ENCODE measurements around the gene ALDH1L1.

ALDH1L1 gene

GRCh38 chr3:126211569-126211968, 31.2 kb upstream of the ALDH1L1 start:
- WGBS (ENCODE audit: insufficient coverage), result 81% methylated on average over 3 of the region's 7 CpGs
- no peak overlapping the region for H3K27ac ChIP-seq (ENCODE audit: insufficient read depth in 1 of 2, low read depth in 1 of 2, low read length in 2 of 2, poor library complexity in 1 of 2, severe bottlenecking in 2 of 2)
- peaks cover 10 to 66% (median 27%) of the 10 kb centered on the region in 5 experiments for H3K27me3 ChIP-seq (replicated peaks in 2 of 5; ENCODE audit: control insufficient read depth in 4 of 5, insufficient read depth in 5 of 5, low read length in 4 of 5)
- ChIA-PET CTCF (interaction anchor here (1.4 kb wide), 1 partner anchor 14 kb away, joined by 3 read pairs; no protein-coding TSS in a partner anchor), POLR2A (no interaction called here)
- H3K4me3 ChIP-seq (ENCODE audit: control insufficient read depth in 1 of 7, extremely low read depth in 1 of 7, insufficient read depth in 4 of 7, low read depth in 2 of 7, low read length in 6 of 7), result no peak overlapping the region
- no peak for DNase-seq
- H3K9me3 ChIP-seq (ENCODE audit: control extremely low read depth in 1 of 5, control insufficient read depth in 4 of 5, insufficient read depth in 2 of 5, low read depth in 1 of 5, low read length in 4 of 5), result peaks cover 0 to 3% (median 0%) of the 10 kb centered on the region in 5 experiments
- H3K4me1 ChIP-seq (ENCODE audit: control extremely low read depth in 1 of 4, control insufficient read depth in 4 of 4, insufficient read depth in 4 of 4, low read length in 3 of 4), result peaks cover 0 to 18% (median 10%) of the 10 kb centered on the region in 4 experiments
- no peaks in the 10 kb centered on the region for H3K36me3 ChIP-seq (ENCODE audit: control insufficient read depth in 4 of 4, insufficient read depth in 4 of 4, low read length in 3 of 4)

DNA sequence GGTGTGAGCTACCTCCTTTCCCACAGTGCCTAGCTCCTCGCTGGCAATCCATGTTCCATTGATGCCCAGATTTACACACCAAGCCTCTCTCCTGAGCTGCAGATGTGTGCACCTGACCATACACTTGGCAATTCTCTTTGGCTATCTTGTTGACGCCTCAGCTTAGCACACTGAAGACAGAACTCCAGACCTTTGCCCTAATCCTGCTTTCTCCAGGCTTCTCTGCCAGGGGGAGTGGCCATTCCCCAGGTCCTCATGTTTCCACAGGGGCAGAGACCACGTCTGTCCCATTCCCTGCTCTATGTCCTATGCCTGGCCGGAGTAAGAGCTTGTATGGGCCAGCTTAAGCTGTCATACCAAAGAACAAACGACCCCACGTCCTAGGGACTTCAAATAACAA, 30.2 kb upstream of the ALDH1L1 start:
- no peak for DNase-seq
- H3K4me3 ChIP-seq (ENCODE audit: control insufficient read depth in 1 of 7, extremely low read depth in 1 of 7, insufficient read depth in 4 of 7, low read depth in 2 of 7, low read length in 6 of 7), result no peak overlapping the region
- CTCF ChIA-PET, result interaction anchor here (1.2 to 4.2 kb wide), 2 partner anchors 12 to 16 kb away, joined by 3 to 20 read pairs; no protein-coding TSS in a partner anchor
- H3K36me3 ChIP-seq (ENCODE audit: control insufficient read depth in 4 of 4, insufficient read depth in 4 of 4, low read length in 3 of 4), result no peaks in the 10 kb centered on the region
- peaks cover 9 to 61% (median 23%) of the 10 kb centered on the region in 5 experiments for H3K27me3 ChIP-seq (replicated peaks in 2 of 5; ENCODE audit: control insufficient read depth in 4 of 5, insufficient read depth in 5 of 5, low read length in 4 of 5)
- H3K9me3 ChIP-seq (ENCODE audit: control extremely low read depth in 1 of 5, control insufficient read depth in 4 of 5, insufficient read depth in 2 of 5, low read depth in 1 of 5, low read length in 4 of 5), result peaks cover 0 to 3% (median 0%) of the 10 kb centered on the region in 5 experiments
- peaks cover 0 to 18% (median 10%) of the 10 kb centered on the region in 4 experiments for H3K4me1 ChIP-seq (ENCODE audit: control extremely low read depth in 1 of 4, control insufficient read depth in 4 of 4, insufficient read depth in 4 of 4, low read length in 3 of 4)
- H3K27ac ChIP-seq (ENCODE audit: insufficient read depth in 1 of 2, low read depth in 1 of 2, low read length in 2 of 2, poor library complexity in 1 of 2, severe bottlenecking in 2 of 2), result no peak overlapping the region
- WGBS (ENCODE audit: insufficient coverage), result 99% methylated on average over 5 of the region's 6 CpGs
- POLR2A ChIA-PET, result no interaction called here

DNA sequence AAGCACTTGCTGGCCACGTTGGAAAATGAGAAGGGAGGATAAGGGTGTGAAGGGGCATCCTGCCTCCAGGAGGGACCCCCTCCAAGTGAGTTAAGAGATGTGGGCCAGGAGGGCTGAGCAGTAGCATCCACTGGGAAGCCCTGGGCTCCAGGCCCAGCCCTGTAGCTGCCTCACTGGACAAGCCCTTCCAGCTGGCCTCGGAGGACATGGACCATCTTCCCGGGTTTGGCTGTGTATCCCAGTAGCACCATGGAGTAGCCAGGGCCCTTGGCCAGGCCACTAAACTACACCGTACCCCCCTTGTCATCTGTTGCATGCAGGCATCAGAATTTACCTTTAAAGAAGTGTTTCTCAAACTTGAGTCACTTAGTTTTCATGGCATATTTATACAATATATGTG, 29.4 kb upstream of the ALDH1L1 start:
- ChIA-PET CTCF (interaction anchor here (4.2 kb wide), 1 partner anchor 11 kb away, joined by 20 read pairs; no protein-coding TSS in a partner anchor), POLR2A (no interaction called here)
- 88% methylated on average over 4 of the region's 4 CpGs for WGBS (ENCODE audit: insufficient coverage)
- Histone ChIP-seq H3K4me3 (ENCODE audit: control insufficient read depth in 1 of 7, extremely low read depth in 1 of 7, insufficient read depth in 4 of 7, low read depth in 2 of 7, low read length in 6 of 7) (no peak overlapping the region), H3K9me3 (ENCODE audit: control extremely low read depth in 1 of 5, control insufficient read depth in 4 of 5, insufficient read depth in 2 of 5, low read depth in 1 of 5, low read length in 4 of 5) (peaks cover 0 to 3% (median 0%) of the 10 kb centered on the region in 5 experiments), H3K27ac (ENCODE audit: insufficient read depth in 1 of 2, low read depth in 1 of 2, low read length in 2 of 2, poor library complexity in 1 of 2, severe bottlenecking in 2 of 2) (no peak overlapping the region), H3K27me3 (replicated peaks in 2 of 5; ENCODE audit: control insufficient read depth in 4 of 5, insufficient read depth in 5 of 5, low read length in 4 of 5) (peaks cover 6 to 55% (median 22%) of the 10 kb centered on the region in 5 experiments), H3K36me3 (ENCODE audit: control insufficient read depth in 4 of 4, insufficient read depth in 4 of 4, low read length in 3 of 4) (no peaks in the 10 kb centered on the region), H3K4me1 (ENCODE audit: control extremely low read depth in 1 of 4, control insufficient read depth in 4 of 4, insufficient read depth in 4 of 4, low read length in 3 of 4) (peaks cover 0 to 18% (median 10%) of the 10 kb centered on the region in 4 experiments)
- no peak for DNase-seq

DNA sequence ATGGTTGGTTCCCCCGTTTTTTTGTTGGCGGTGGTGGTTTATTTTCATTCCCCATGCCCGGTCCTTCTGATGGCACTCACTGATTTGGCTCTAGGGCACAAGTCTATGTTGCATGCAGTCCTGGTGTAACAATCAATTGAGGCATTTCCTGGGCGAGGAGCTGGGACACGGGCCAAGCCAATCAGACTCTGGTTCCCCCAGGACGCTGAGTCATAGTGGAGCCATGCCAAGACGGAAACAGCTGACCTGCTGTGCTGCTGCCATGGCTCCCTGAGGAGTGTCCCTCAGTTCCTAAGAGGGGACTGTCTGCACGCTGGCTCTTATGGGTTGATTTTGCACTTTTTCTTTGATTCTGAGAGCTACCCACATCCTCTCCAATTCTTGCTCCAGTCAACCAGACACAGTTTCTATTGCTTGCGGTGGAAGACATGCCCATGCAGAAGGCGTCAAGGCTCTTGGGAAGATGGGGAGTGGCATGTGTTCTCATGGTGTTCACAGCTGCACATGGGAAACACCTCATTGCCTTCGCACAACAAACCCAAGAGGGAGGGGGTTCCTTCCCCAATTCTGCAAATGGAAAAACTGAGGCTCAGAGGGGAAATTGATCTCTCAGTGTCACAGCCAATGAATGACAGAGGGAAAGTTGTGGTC, 28.3 kb upstream of the ALDH1L1 start:
- 68% methylated on average over 9 of the region's 11 CpGs for WGBS (ENCODE audit: insufficient coverage)
- no peaks in the 10 kb centered on the region for H3K9me3 ChIP-seq (ENCODE audit: control extremely low read depth in 1 of 5, control insufficient read depth in 4 of 5, insufficient read depth in 2 of 5, low read depth in 1 of 5, low read length in 4 of 5)
- DNase-seq, result peak in 2 of 3 donors; percentile 3 to 20
- H3K36me3 ChIP-seq (ENCODE audit: control insufficient read depth in 4 of 4, insufficient read depth in 4 of 4, low read length in 3 of 4), result no peaks in the 10 kb centered on the region
- no peak overlapping the region for H3K27ac ChIP-seq (ENCODE audit: insufficient read depth in 1 of 2, low read depth in 1 of 2, low read length in 2 of 2, poor library complexity in 1 of 2, severe bottlenecking in 2 of 2)
- no peak overlapping the region for H3K4me3 ChIP-seq (ENCODE audit: control insufficient read depth in 1 of 7, extremely low read depth in 1 of 7, insufficient read depth in 4 of 7, low read depth in 2 of 7, low read length in 6 of 7)
- H3K27me3 ChIP-seq (replicated peaks in 2 of 5; ENCODE audit: control insufficient read depth in 4 of 5, insufficient read depth in 5 of 5, low read length in 4 of 5), result peaks cover 2 to 45% (median 15%) of the 10 kb centered on the region in 5 experiments
- POLR2A ChIA-PET, result no interaction called here
- CTCF ChIA-PET, result interaction anchor here (4.2 kb wide), 1 partner anchor 10 kb away, joined by 20 read pairs; no protein-coding TSS in a partner anchor
- H3K4me1 ChIP-seq (ENCODE audit: control extremely low read depth in 1 of 4, control insufficient read depth in 4 of 4, insufficient read depth in 4 of 4, low read length in 3 of 4), result peaks cover 0 to 15% (median 8%) of the 10 kb centered on the region in 4 experiments

DNA sequence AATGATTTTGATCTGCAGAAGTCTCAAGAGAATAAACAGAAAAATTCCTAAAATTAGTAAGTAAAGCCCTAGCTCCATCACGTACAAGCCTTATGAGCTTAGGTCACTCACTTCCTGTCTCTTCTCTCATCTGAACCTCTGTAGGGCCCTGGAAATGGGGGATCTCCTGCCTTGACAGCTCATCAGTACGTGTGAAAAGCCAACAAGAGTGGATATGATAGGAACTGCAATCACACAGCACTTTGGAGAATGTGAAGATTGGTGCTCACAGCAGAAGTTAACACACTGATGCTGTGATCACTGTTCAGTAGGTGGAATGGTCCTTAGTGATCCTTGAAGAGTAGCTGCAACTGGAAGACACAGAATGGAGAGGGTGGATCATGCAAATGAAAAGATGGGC, 27.8 kb upstream of the ALDH1L1 start:
- ChIA-PET CTCF (interaction anchor here (4.2 kb wide), 1 partner anchor 10 kb away, joined by 20 read pairs; no protein-coding TSS in a partner anchor), POLR2A (interaction anchor here (0.8 kb wide), 1 partner anchor 182 kb away, joined by 3 read pairs; no protein-coding TSS in a partner anchor)
- Histone ChIP-seq H3K27ac (ENCODE audit: insufficient read depth in 1 of 2, low read depth in 1 of 2, low read length in 2 of 2, poor library complexity in 1 of 2, severe bottlenecking in 2 of 2) (no peak overlapping the region), H3K4me1 (ENCODE audit: control extremely low read depth in 1 of 4, control insufficient read depth in 4 of 4, insufficient read depth in 4 of 4, low read length in 3 of 4) (peaks cover 0 to 10% (median 3%) of the 10 kb centered on the region in 4 experiments), H3K27me3 (replicated peaks in 2 of 5; ENCODE audit: control insufficient read depth in 4 of 5, insufficient read depth in 5 of 5, low read length in 4 of 5) (peaks cover 0 to 39% (median 12%) of the 10 kb centered on the region in 5 experiments), H3K9me3 (ENCODE audit: control extremely low read depth in 1 of 5, control insufficient read depth in 4 of 5, insufficient read depth in 2 of 5, low read depth in 1 of 5, low read length in 4 of 5) (no peaks in the 10 kb centered on the region), H3K36me3 (ENCODE audit: control insufficient read depth in 4 of 4, insufficient read depth in 4 of 4, low read length in 3 of 4) (no peaks in the 10 kb centered on the region), H3K4me3 (ENCODE audit: control insufficient read depth in 1 of 7, extremely low read depth in 1 of 7, insufficient read depth in 4 of 7, low read depth in 2 of 7, low read length in 6 of 7) (no peak overlapping the region)
- DNase-seq, result no peak
- 89% methylated on average over 1 of the region's 2 CpGs for WGBS (ENCODE audit: insufficient coverage)

GRCh38 chr3:126207166-126207565, 26.8 kb upstream of the ALDH1L1 start:
- POLR2A ChIA-PET, result no interaction called here
- H3K9me3 ChIP-seq (ENCODE audit: control extremely low read depth in 1 of 5, control insufficient read depth in 4 of 5, insufficient read depth in 2 of 5, low read depth in 1 of 5, low read length in 4 of 5), result no peaks in the 10 kb centered on the region
- no peak for DNase-seq
- no peaks in the 10 kb centered on the region for H3K36me3 ChIP-seq (ENCODE audit: control insufficient read depth in 4 of 4, insufficient read depth in 4 of 4, low read length in 3 of 4)
- peaks cover 0 to 2% (median 0%) of the 10 kb centered on the region in 4 experiments for H3K4me1 ChIP-seq (ENCODE audit: control extremely low read depth in 1 of 4, control insufficient read depth in 4 of 4, insufficient read depth in 4 of 4, low read length in 3 of 4)
- peaks cover 0 to 32% (median 14%) of the 10 kb centered on the region in 5 experiments for H3K27me3 ChIP-seq (replicated peaks in 2 of 5; ENCODE audit: control insufficient read depth in 4 of 5, insufficient read depth in 5 of 5, low read length in 4 of 5)
- H3K27ac ChIP-seq (ENCODE audit: insufficient read depth in 1 of 2, low read depth in 1 of 2, low read length in 2 of 2, poor library complexity in 1 of 2, severe bottlenecking in 2 of 2), result no peak overlapping the region
- CTCF ChIA-PET, result interaction anchor here (4.2 kb wide), 1 partner anchor 9 kb away, joined by 20 read pairs; no protein-coding TSS in a partner anchor
- no peak overlapping the region for H3K4me3 ChIP-seq (ENCODE audit: control insufficient read depth in 1 of 7, extremely low read depth in 1 of 7, insufficient read depth in 4 of 7, low read depth in 2 of 7, low read length in 6 of 7)
- WGBS (ENCODE audit: insufficient coverage), result 96% methylated on average over 4 of the region's 5 CpGs
